ENCODE measurements around the gene FAM171A1. TPM values are rescaled to one million over a fixed set of nuclear protein-coding genes. Genes with fewer than 3 reads are reported as not detected.

The FAM171A1 gene
- total and polyA plus RNA-seq, 4 donors, result 28.7 to 74.9 (median 56.4) TPM

- H3K27ac ChIP-seq (ENCODE audit: low read depth, low read length), result no peak overlapping the region
- H3K4me1 ChIP-seq (ENCODE audit: control insufficient read depth, insufficient read depth, low read length), result no peaks in the 10 kb centered on the region
- no peak overlapping the region for H3K4me3 ChIP-seq (ENCODE audit: low read depth, low read length)
- H3K9me3 ChIP-seq (ENCODE audit: control insufficient read depth, insufficient read depth, low read length), result no peaks in the 10 kb centered on the region
- H3K36me3 ChIP-seq (ENCODE audit: control insufficient read depth, insufficient read depth, low read length), result peaks cover 17% of the 10 kb centered on the region
- H3K27me3 ChIP-seq (ENCODE audit: control insufficient read depth, insufficient read depth, low read length), result no peaks in the 10 kb centered on the region
- no peak for DNase-seq (ENCODE audit: low read depth in 4 of 6, low spot score in 6 of 6)
- WGBS (ENCODE audit: insufficient coverage), result no CpG with 5 or more reads among the region's 3 CpGs
Measured at GRCh38 chr10:15245530-15245929, 125.6 kb downstream of the FAM171A1 start.

GRCh38 chr10:15244635-15245197, 126.4 kb downstream of the FAM171A1 start:
- no peak for DNase-seq (ENCODE audit: low read depth in 4 of 6, low spot score in 6 of 6)
- Histone ChIP-seq H3K9me3 (ENCODE audit: control insufficient read depth, insufficient read depth, low read length) (no peaks in the 10 kb centered on the region), H3K4me3 (ENCODE audit: low read depth, low read length) (no peak overlapping the region), H3K27me3 (ENCODE audit: control insufficient read depth, insufficient read depth, low read length) (no peaks in the 10 kb centered on the region), H3K27ac (ENCODE audit: low read depth, low read length) (no peak overlapping the region), H3K36me3 (ENCODE audit: control insufficient read depth, insufficient read depth, low read length) (peaks cover 15% of the 10 kb centered on the region), H3K4me1 (ENCODE audit: control insufficient read depth, insufficient read depth, low read length) (no peaks in the 10 kb centered on the region)
- WGBS (ENCODE audit: insufficient coverage), result 94% methylated on average over 9 of the region's 12 CpGs

GRCh38 chr10:15242261-15242840, 128.7 kb downstream of the FAM171A1 start:
- Histone ChIP-seq H3K36me3 (ENCODE audit: control insufficient read depth, insufficient read depth, low read length) (peaks cover 7% of the 10 kb centered on the region), H3K4me3 (ENCODE audit: low read depth, low read length) (no peak overlapping the region), H3K9me3 (ENCODE audit: control insufficient read depth, insufficient read depth, low read length) (no peaks in the 10 kb centered on the region), H3K4me1 (ENCODE audit: control insufficient read depth, insufficient read depth, low read length) (no peaks in the 10 kb centered on the region), H3K27ac (ENCODE audit: low read depth, low read length) (no peak overlapping the region), H3K27me3 (ENCODE audit: control insufficient read depth, insufficient read depth, low read length) (no peaks in the 10 kb centered on the region)
- 79% methylated on average over 5 of the region's 12 CpGs for WGBS (ENCODE audit: insufficient coverage)
- peak in 1 of 6 donors; percentile 60 for DNase-seq (ENCODE audit: low read depth in 4 of 6, low spot score in 6 of 6)

GRCh38 chr10:15241306-15241705, 129.8 kb downstream of the FAM171A1 start:
- Histone ChIP-seq H3K27ac (ENCODE audit: low read depth, low read length) (no peak overlapping the region), H3K36me3 (ENCODE audit: control insufficient read depth, insufficient read depth, low read length) (peaks cover 7% of the 10 kb centered on the region), H3K9me3 (ENCODE audit: control insufficient read depth, insufficient read depth, low read length) (no peaks in the 10 kb centered on the region), H3K4me1 (ENCODE audit: control insufficient read depth, insufficient read depth, low read length) (no peaks in the 10 kb centered on the region), H3K27me3 (ENCODE audit: control insufficient read depth, insufficient read depth, low read length) (no peaks in the 10 kb centered on the region), H3K4me3 (ENCODE audit: low read depth, low read length) (no peak overlapping the region)
- DNase-seq (ENCODE audit: low read depth in 4 of 6, low spot score in 6 of 6), result peak in 1 of 6 donors; percentile 61
- WGBS (ENCODE audit: insufficient coverage), result no CpG with 5 or more reads among the region's 4 CpGs

- Histone ChIP-seq H3K4me1 (ENCODE audit: control insufficient read depth, insufficient read depth, low read length) (no peaks in the 10 kb centered on the region), H3K36me3 (ENCODE audit: control insufficient read depth, insufficient read depth, low read length) (peaks cover 4% of the 10 kb centered on the region), H3K4me3 (ENCODE audit: low read depth, low read length) (no peak overlapping the region), H3K27ac (ENCODE audit: low read depth, low read length) (no peak overlapping the region), H3K9me3 (ENCODE audit: control insufficient read depth, insufficient read depth, low read length) (no peaks in the 10 kb centered on the region), H3K27me3 (ENCODE audit: control insufficient read depth, insufficient read depth, low read length) (no peaks in the 10 kb centered on the region)
- 57% methylated on average over 3 of the region's 12 CpGs for WGBS (ENCODE audit: insufficient coverage)
- peak in 3 of 6 donors; percentile 25 to 83 (median 35) for DNase-seq (ENCODE audit: low read depth in 4 of 6, low spot score in 6 of 6)
Measured at GRCh38 chr10:15238555-15239335, 132.3 kb downstream of the FAM171A1 start.

GRCh38 chr10:15237351-15237750, 133.7 kb downstream of the FAM171A1 start:
- 70% methylated on average over 5 of the region's 5 CpGs for WGBS (ENCODE audit: insufficient coverage)
- DNase-seq (ENCODE audit: low read depth in 4 of 6, low spot score in 6 of 6), result peak in 1 of 6 donors; percentile 37
- Histone ChIP-seq H3K4me1 (ENCODE audit: control insufficient read depth, insufficient read depth, low read length) (no peaks in the 10 kb centered on the region), H3K27ac (ENCODE audit: low read depth, low read length) (peak overlapping the region; percentile 33), H3K27me3 (ENCODE audit: control insufficient read depth, insufficient read depth, low read length) (no peaks in the 10 kb centered on the region), H3K36me3 (ENCODE audit: control insufficient read depth, insufficient read depth, low read length) (peaks cover 4% of the 10 kb centered on the region), H3K9me3 (ENCODE audit: control insufficient read depth, insufficient read depth, low read length) (no peaks in the 10 kb centered on the region), H3K4me3 (ENCODE audit: low read depth, low read length) (no peak overlapping the region)

GRCh38 chr10:15236340-15236739, 134.7 kb downstream of the FAM171A1 start:
- no peaks in the 10 kb centered on the region for H3K27me3 ChIP-seq (ENCODE audit: control insufficient read depth, insufficient read depth, low read length)
- WGBS (ENCODE audit: insufficient coverage), result 94% methylated on average over 6 of the region's 9 CpGs
- H3K27ac ChIP-seq (ENCODE audit: low read depth, low read length), result no peak overlapping the region

GRCh38 chr10:15232279-15232678, 138.8 kb downstream of the FAM171A1 start:
- no peak for DNase-seq (ENCODE audit: low read depth in 4 of 6, low spot score in 6 of 6)
- Histone ChIP-seq H3K27ac (ENCODE audit: low read depth, low read length) (no peak overlapping the region), H3K4me1 (ENCODE audit: control insufficient read depth, insufficient read depth, low read length) (no peaks in the 10 kb centered on the region), H3K4me3 (ENCODE audit: low read depth, low read length) (no peak overlapping the region), H3K9me3 (ENCODE audit: control insufficient read depth, insufficient read depth, low read length) (no peaks in the 10 kb centered on the region), H3K36me3 (ENCODE audit: control insufficient read depth, insufficient read depth, low read length) (peaks cover 3% of the 10 kb centered on the region), H3K27me3 (ENCODE audit: control insufficient read depth, insufficient read depth, low read length) (no peaks in the 10 kb centered on the region)
- WGBS (ENCODE audit: insufficient coverage), result 84% methylated on average over 6 of the region's 8 CpGs

More at GRCh38 chr10:15236340-15236739, 134.7 kb downstream of the FAM171A1 start:
- Histone ChIP-seq H3K36me3 (ENCODE audit: control insufficient read depth, insufficient read depth, low read length) (peaks cover 3% of the 10 kb centered on the region), H3K9me3 (ENCODE audit: control insufficient read depth, insufficient read depth, low read length) (no peaks in the 10 kb centered on the region), H3K4me3 (ENCODE audit: low read depth, low read length) (no peak overlapping the region), H3K4me1 (ENCODE audit: control insufficient read depth, insufficient read depth, low read length) (no peaks in the 10 kb centered on the region)
- no peak for DNase-seq (ENCODE audit: low read depth in 4 of 6, low spot score in 6 of 6)

- Histone ChIP-seq H3K9me3 (ENCODE audit: control insufficient read depth, insufficient read depth, low read length) (no peaks in the 10 kb centered on the region), H3K27me3 (ENCODE audit: control insufficient read depth, insufficient read depth, low read length) (no peaks in the 10 kb centered on the region), H3K4me3 (ENCODE audit: low read depth, low read length) (no peak overlapping the region), H3K27ac (ENCODE audit: low read depth, low read length) (no peak overlapping the region), H3K36me3 (ENCODE audit: control insufficient read depth, insufficient read depth, low read length) (peaks cover 3% of the 10 kb centered on the region), H3K4me1 (ENCODE audit: control insufficient read depth, insufficient read depth, low read length) (no peaks in the 10 kb centered on the region)
- DNase-seq (ENCODE audit: low read depth in 4 of 6, low spot score in 6 of 6), result no peak
- WGBS (ENCODE audit: insufficient coverage), result 94% methylated on average over 10 of the region's 11 CpGs
Measured at GRCh38 chr10:15231426-15231825, 139.7 kb downstream of the FAM171A1 start.

All from spinal cord (tissue), 10 donors.